Stimulated activated CD4-positive, alpha-beta T cell treated with anti-CD3 and anti-CD28 coated beads, Interleukin-15, amount 100 ng/mL, for 48 hours (primary cell): ENCODE data around the gene KRT33A.

ENCODE experiments used
- DNase-seq, 2 donors: peaks; one replicate each; pipeline ENCODE4 v3.0.0-alpha.2; 2020; ENCODE audit warnings: low read depth in 2 of 2

The KRT33A gene

GRCh38 chr17:41302981-41303380 lies 47.6 kb downstream of the KRT33A start:
- no peak for DNase-seq

- no peak for DNase-seq
Observed at GRCh38 chr17:41301916-41302901, 48.4 kb downstream of the KRT33A start, which contains the start of gene KRTAP29-1. KRTAP29-1 (minus strand) TSS chr17:41302851; CDS start chr17:41302851, 0 bp downstream.

- DNase-seq = no peak
Observed at GRCh38 chr17:41301204-41301790, 49.3 kb downstream of the KRT33A start.

GRCh38 chr17:41298458-41299135 lies 52.0 kb downstream of the KRT33A start:
- DNase-seq = no peak

GRCh38 chr17:41296846-41297245 lies 53.8 kb downstream of the KRT33A start:
- no peak for DNase-seq
